H1 (cell line): ENCODE results near the gene PIK3R6. TPM values are rescaled to one million over a fixed set of nuclear protein-coding genes. Genes with fewer than 3 reads are reported as not detected.

Experiments used
- ASH2L ChIP-seq: fragments of 200-600, 300-600 bp; sonication (generic); IDR thresholded peaks from one replicate; pipeline ENCODE4 v1.7.1; 2017; ENCODE audit warnings: low read length
- EGR1 ChIP-seq: IDR thresholded peaks from 2 replicates; pipeline ENCODE4 v1.6.1; 2011; ENCODE audit warnings: low read depth, low read length, borderline replicate concordance
- KDM1A ChIP-seq: fragments of 200-600, 300-600 bp; sonication (generic); IDR thresholded peaks from 2 replicates; pipeline ENCODE4 v1.7.1; 2016; ENCODE audit warnings: mild to moderate bottlenecking, low read length, borderline replicate concordance
- NRF1 ChIP-seq: IDR thresholded peaks from 2 replicates; pipeline ENCODE4 v1.6.1; 2011; ENCODE audit warnings: mild to moderate bottlenecking, low read depth, low read length, improper control_type of control experiment
- RAD21 ChIP-seq, 2 experiments: IDR thresholded peaks in 1 of 2; conservative IDR thresholded peaks in 1 of 2; 2 replicates each; pipeline ENCODE4 v1.6.1; 2011; ENCODE audit warnings: low read depth in 2 of 2, low read length in 2 of 2, improper control_type of control experiment in 1 of 2, inconsistent platforms in 1 of 2, mild to moderate bottlenecking in 1 of 2, moderate library complexity in 1 of 2
- RXRA ChIP-seq: IDR thresholded peaks from 2 replicates; pipeline ENCODE4 v1.6.1; 2011; ENCODE audit warnings: low read depth, mild to moderate bottlenecking, low read length, moderate library complexity; ENCODE audit not compliant: insufficient read depth
- SP4 ChIP-seq: IDR thresholded peaks from 2 replicates; pipeline ENCODE4 v1.6.1; 2012; ENCODE audit warnings: low read length, inconsistent platforms
- polyA plus RNA-seq, 7 experiments: library from polyadenylated mRNA; depleted of rRNA in 3 of 7; stranded (reverse) in 5 of 7; unstranded in 2 of 7; fragments of >200 nt in 5 of 7; fragments of 200-250 nt in 2 of 7; gene quantifications; 1 replicate in 5 of 7; 2 replicates in 1 of 7; 4 replicates in 1 of 7; pipeline versions ENCODE4 v1.2.1 to v1.2.3, GENCODE V29; 2011 to 2013; ENCODE audit warnings: missing spikeins in 2 of 7, mixed read lengths in 2 of 7
- total RNA-seq: library from RNA; stranded (reverse); fragmentation: NEBNext Ultra II Directional; extraction: Animal tissue kit (Norgen Biotek cat#: 25700); gene quantifications from 2 replicates; pipeline ENCODE4 v1.2.1, GENCODE V29; 2021
- TF ChIP-seq, protein P1 (sequence below), 3 experiments: IDR thresholded peaks; 1 replicate in 2 of 3; 2 replicates in 1 of 3; pipeline versions ENCODE4 v1.5.1 to v1.6.1; 2011; ENCODE audit warnings: low read length in 3 of 3, mild to moderate bottlenecking in 3 of 3, inconsistent platforms in 2 of 3, low read depth in 1 of 3, moderate library complexity in 1 of 3; ENCODE audit not compliant: insufficient read depth in 1 of 3; ENCODE audit errors: control extremely low read depth in 1 of 3

Gene PIK3R6
- total and polyA plus RNA-seq, 2 of the 8 experiments (the other 6 are each of a cell fraction or from before 2014, with no cell fraction given): 0.24 to 1.2 TPM

DNA sequence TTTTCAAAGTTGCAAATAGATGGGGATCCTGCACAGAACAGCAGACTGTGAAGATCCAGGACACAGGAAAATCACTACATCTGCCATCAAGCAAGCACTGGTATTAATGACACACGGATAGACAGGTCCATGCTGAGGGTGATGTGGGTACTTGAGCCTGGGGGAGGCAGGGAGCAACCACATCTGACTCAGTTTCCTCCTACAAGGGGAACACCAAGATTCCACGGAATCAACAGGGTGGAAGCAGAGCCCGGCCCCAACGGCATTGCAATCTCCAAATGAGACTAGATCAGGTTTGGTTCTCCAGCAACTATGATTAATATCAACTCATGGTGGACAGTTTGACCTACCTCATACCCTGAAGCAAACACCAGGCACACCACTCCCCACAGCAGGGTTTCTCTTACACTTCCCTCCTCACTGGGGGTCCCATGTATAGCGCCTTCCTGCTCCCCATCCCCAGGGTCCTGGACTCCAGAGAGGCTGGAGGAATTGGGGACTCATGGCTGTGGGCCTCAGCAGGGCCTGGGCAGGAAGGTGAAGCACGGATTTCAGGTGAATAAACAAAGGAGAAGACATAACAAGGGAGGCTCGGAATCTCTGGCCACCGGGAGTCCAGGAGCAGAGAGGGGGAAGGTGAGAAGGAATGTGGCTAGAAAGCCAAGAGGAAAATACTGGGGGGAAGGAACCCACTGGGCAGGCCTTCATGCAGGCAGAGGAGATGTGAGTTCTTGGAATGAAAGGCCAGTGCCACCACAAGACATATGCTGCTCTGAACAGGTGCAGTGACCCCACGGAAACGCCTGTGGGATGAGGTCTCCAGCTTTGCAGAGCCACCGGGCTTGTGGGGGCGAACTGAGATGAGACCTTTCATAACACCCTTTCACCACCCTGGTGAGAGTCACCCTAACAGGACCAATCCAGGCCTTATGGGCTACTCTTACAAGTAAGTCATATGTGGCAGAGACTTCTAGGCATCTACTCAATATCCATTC lies 29.5 kb upstream of the PIK3R6 start (continued):
- TF ChIP-seq, protein P1, sequence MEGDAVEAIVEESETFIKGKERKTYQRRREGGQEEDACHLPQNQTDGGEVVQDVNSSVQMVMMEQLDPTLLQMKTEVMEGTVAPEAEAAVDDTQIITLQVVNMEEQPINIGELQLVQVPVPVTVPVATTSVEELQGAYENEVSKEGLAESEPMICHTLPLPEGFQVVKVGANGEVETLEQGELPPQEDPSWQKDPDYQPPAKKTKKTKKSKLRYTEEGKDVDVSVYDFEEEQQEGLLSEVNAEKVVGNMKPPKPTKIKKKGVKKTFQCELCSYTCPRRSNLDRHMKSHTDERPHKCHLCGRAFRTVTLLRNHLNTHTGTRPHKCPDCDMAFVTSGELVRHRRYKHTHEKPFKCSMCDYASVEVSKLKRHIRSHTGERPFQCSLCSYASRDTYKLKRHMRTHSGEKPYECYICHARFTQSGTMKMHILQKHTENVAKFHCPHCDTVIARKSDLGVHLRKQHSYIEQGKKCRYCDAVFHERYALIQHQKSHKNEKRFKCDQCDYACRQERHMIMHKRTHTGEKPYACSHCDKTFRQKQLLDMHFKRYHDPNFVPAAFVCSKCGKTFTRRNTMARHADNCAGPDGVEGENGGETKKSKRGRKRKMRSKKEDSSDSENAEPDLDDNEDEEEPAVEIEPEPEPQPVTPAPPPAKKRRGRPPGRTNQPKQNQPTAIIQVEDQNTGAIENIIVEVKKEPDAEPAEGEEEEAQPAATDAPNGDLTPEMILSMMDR (IDR thresholded peaks at IDR 0.05; ENCODE audit: control extremely low read depth in 1 of 3, insufficient read depth in 1 of 3, low read depth in 1 of 3, low read length in 3 of 3): no peak
- no peak for TF ChIP-seq EGR1
- TF ChIP-seq RAD21 (IDR thresholded peaks at IDR 0.05 in 1 of 2, conservative IDR thresholded peaks at IDR 0.05 in 1 of 2; ENCODE audit: low read depth in 2 of 2, low read length in 2 of 2): no peak
- no peak for TF ChIP-seq RXRA
- TF ChIP-seq KDM1A: no peak
- no peak for TF ChIP-seq NRF1
- no peak for TF ChIP-seq ASH2L
- no peak for TF ChIP-seq SP4
